NCI-H2081 (cell line): ENCODE data around the gene ULK1.

ENCODE experiments used
- DNase-seq, 2 experiments: peaks; one replicate each; lab custom pipeline; 2025; lab: John Stamatoyannopoulos, UW

The ULK1 gene

DNA sequence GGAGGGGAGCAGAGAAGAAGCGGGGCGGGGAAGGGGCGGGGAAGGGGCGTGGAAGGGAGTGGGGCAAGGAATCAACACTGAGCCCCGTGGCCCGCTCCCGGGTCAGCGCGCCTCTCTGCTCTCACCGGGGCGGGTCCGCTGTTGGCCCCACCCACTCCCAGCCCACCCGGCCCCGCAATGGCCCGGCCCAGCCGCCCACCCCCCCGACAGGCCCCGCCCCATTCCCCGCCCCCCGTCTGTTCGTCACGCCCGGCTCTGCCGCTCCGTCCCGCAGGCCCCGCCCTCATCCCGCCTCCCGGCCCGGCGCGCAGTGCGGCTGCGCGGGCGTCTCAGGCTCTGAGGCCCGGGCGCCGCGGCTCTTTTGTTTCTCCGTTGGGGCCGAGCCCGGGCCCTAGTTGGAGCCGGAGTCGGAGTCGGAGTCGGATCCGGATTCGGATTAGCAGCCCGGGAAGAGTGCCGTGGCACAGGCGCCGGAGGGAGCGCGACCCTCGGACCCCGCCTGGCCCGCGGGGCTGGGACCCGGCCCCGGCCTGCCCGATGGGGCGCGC is at the start of gene ULK1:
TSS of gene ULK1 (plus strand) at position 310 of the 548 bp plus-strand sequence. CDS start 380 bp downstream, outside the sequence.
- DNase-seq, result peak; percentile 85 to 96

DNA sequence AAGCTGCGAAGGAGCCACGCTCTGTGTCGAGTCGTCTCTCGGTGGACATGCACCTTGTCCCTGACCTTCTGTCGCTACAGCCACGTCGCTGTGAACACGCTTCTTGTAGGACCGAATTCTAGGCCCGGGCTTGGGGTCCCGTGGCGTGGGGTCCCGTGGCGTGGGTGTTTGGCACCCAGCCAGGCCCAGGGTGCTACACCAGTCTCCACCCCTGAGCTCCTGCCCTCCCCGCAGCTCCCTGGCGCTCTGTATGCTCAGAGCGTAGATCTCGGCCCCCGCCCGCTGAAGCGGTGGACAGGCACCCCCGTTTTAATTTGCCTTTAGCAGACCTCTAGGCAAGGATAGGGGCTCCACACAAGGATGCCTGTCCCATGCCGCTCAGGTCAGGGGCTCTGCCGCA is 49.8 kb upstream of the ULK1 start:
- DNase-seq, result no peak

DNA sequence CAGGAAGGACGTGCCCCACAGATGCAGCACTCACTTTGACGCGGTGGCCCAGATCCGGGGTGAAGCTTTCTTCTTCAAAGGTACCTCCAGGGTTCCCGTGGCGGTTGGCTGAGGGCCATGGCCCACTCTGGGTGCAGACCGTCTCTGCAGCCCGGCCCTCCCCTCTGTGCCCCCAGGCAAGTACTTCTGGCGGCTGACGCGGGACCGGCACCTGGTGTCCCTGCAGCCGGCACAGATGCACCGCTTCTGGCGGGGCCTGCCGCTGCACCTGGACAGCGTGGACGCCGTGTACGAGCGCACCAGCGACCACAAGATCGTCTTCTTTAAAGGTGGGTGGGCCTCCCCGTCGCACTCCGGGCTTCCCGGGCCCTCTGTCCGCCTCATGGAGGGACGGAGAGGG is 49.3 kb upstream of the ULK1 start:
- no peak for DNase-seq

DNA sequence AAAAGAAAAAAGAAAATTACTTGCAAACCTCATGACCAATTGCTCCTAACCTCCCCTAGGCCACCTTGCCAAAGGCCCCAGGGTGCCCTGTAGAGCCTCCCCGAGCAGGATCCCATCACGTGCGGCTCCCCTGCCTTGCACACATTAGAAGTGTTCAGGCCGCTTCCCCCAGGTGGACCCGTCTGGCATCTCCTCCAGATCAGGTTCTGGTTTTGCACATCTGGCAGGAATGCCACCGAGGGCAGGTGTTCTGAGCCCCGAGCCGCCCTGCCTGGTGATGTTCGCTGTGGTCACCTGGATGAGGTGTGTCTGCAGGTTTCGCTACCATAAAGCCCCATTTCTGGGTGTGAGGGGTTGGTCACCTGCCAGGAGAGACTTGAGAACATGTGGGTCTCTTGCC is 47.0 kb upstream of the ULK1 start:
- DNase-seq, result no peak

DNA sequence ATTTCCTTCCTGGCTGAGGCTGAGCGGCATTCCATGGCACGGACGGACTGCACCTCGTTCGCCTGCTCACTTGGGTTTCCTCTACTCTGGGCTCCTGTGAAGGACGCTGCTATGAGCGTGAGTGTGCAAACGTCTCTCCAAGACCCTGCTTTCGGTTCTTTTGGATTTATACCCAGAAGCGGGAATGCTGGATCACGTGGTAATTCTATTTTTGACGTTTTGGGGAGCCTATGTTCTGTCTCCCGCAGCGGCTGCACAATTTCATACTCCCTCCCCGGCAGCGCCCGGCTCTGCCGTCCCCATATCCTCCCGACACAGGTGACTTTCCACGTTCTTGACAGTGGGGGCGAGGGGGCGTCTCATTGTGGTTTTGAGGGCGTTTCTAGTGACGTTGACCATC is 45.7 kb upstream of the ULK1 start:
- DNase-seq, result no peak

DNA sequence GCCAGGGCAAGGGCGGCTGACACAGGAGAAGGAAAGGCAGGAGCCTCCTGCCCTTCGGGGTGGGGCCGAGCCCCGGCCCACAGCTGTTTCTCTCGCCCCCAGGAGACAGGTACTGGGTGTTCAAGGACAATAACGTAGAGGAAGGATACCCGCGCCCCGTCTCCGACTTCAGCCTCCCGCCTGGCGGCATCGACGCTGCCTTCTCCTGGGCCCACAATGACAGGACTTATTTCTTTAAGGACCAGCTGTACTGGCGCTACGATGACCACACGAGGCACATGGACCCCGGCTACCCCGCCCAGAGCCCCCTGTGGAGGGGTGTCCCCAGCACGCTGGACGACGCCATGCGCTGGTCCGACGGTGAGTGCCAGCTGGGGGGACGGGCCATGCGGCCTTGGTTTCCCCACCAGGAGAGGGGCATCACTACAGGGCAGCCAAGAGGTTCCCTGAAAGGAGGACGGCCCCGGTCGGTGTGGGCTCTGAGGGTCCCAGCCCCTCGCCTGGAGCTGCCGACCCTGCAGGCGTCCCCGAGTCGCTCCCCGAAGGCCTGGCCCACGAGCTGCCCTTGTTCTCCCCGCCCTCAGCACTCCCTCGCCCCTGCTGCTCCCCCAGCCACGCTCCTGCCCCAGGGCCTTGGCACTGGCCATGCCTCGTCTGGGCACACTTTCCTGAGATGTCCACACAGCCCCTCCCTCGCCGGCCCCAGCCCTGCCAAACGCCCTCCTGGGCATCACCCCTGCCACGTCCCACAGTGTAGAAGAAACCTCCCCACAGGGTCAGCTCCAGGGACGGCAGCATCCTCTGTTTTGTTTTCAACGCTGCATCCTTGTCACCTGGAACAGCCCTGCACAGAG is 44.5 kb upstream of the ULK1 start:
- no peak for DNase-seq

DNA sequence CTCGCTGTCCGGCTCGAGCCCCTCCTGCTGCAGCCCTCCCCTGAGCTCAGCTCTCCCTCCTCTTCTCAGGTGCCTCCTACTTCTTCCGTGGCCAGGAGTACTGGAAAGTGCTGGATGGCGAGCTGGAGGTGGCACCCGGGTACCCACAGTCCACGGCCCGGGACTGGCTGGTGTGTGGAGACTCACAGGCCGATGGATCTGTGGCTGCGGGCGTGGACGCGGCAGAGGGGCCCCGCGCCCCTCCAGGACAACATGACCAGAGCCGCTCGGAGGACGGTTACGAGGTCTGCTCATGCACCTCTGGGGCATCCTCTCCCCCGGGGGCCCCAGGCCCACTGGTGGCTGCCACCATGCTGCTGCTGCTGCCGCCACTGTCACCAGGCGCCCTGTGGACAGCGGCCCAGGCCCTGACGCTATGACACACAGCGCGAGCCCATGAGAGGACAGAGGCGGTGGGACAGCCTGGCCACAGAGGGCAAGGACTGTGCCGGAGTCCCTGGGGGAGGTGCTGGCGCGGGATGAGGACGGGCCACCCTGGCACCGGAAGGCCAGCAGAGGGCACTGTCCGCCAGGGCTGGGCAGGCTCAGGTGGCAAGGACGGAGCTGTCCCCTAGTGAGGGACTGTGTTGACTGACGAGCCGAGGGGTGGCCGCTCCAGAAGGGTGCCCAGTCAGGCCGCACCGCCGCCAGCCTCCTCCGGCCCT is 43.4 kb upstream of the ULK1 start:
- peak in 1 of 2 experiments; percentile 11 for DNase-seq

DNA sequence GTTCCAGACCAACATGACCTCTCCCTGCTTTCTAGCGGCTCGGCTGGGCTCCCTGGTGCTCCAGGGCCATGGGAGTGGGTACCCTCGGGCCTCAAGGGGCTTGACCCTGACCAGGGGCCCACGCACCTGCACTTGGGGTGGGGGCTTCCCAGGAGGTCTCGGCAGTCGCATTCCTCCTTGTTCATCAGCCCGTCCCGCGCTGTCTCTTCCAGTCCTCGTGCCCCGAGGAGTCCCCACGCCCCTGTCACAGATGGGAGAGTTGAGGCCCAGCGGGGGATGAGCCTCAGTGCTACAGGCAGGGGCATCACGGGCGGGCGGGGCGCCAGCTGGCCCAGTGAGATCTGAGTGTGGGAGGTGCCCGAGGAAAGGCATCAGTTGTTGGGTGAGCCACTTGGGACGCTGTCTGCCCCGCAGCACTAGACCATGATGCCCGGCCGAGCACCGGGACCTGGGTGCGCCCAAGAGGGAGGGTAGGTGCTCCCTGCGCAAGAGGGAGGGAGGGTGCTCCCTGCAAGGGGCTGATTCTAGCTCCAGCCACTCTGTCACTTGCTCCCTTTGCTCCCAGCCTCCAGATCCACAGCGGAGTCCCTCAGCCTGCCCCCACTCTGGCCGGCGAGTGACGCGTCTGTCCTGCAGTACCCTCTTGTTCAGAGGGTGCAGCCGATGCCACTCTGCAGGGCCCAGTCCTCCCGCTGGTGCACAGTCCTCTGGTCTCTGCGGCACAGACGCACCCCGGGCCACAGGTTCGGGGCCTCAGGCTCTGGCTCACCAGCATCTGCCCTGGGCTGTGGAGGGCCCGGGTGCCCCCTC is 42.5 kb upstream of the ULK1 start:
- no peak for DNase-seq

DNA sequence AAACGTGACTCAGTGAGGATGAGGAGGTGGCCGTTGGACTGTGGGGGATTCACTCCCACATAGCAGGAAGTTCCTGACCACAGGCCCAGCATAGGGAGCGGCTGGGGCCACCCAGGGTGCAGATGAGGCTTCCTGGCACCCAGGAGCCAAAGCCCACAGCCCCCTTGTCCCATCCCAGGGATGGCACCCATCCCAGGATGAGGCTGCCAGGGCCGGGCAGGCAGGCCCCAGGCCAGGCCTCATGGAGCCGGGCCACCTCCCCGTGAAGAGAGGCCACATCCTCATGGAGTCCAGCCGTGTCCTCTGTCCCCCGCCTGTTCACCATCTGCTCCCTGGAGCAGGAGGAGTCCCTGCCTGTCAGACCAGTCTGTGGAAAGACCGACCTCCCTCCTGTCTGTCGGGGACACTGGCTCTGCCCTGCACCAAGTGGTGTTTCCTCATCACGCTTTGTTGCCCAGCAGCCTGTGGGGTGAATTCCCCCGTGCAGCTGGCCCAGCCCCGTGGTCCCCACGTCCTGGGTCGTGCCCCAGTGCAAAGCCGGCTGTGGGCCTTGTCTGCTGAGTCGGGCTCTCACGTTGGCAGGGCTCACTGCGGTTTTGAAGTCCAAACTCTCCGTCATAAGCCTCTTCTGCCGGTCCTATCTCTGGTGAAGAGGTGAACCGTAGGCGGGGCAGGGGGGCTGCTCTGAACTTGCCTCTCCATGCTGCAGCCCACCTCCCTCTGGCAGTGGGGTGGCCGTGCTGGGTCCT is 41.7 kb upstream of the ULK1 start:
- DNase-seq, result no peak

DNA sequence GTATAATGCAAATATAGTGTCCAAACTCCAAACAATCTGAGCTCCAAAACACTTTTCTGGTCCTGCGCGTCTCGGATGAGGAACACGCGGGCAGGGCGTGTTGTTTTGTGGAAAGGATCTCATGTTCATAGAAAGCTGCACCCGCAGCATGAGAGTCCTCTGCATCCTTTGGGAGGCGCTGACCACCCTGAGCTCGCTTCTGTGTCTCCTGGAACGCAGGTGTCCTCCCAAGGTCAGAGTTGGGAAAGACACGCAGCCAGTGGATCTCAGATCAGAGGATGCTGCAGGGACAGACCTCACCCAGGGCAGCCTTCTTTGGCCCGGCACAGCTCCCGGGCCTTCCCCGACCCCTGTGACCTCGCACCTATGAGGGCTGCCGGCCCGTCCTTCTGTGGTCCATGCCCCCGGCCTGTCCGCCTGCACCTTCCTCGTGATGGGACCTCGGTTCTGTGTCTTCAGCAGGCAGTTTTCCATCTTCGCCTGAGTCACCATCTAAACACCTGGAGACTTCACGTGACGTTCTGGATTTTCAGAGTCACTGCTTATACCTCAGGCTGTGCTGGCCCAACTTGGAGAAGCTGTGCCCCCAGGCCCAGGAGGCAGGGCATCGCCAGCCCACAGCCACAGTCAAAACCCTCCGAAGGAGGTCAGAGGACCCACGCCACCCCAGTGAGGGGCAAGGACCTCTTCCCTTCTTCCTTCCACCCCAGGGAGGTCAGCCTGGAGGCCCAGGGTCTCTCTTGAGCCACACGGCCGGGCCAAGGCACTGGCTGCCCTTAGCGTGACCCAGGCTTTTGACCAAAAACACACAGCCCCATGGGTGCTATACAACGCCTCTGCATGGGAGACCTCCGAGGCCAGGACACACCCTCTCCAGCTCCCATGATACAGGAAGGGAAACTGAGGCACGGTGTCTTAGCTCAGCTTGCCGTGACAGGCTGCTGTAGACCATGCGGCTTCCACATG is 40.3 kb upstream of the ULK1 start:
- DNase-seq, result no peak

DNA sequence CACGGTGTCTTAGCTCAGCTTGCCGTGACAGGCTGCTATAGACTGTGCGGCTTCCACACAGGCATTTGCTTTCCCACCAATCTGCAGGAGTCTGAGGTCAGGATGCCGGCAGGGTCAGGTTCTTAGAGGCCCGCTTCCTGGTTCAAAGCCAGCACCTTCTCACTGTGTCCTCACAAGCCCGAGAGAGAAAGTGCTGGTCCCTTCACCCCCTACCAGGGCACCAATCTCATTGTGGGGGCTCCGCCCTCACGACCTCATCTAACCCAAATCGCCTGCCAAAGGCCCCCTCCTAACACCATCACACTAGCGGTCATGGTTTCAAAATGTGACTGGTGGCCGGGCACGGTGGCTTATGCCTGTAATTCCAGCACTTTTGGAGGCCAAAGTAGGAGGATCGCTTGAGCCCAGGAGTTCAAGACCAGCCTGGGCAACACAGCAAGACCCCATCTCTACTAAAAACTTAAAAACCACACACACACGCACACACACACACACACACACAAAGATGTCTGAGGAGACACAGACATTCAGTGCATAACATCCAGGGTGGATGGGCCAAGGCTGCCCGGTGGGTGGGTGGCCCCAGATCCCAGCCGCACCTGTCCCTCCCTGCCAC is 39.5 kb upstream of the ULK1 start:
- no peak for DNase-seq

DNA sequence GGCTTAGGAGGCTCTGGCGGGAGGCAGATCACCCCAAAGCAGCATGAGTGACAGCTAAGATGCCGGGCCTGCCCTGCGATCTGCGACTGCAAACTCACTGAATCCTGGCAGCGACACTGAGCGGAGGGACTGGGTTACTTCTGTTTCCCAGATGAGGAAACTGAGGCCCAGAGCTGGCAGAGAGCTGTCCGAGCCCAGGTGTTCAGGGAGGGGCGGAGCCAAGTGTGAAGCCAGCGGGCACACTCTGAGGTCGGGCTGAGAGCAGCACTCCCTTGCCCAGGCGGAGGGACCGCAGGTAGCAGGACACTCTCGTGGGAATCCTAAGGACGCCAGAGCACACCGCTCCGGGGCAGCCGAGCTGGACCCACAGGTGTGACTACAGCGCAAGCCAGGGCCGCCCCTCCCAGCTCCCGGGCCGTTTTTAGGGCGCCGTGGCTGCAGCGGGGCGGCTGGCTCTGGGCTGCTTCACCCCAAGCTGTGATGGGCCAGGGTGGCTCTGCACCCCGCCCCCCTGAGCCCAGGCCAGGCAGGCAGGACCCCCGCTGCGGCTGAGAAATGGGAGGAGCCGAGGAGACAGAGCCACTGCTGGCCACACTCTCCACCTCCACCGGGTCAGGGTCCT is 38.8 kb upstream of the ULK1 start:
- DNase-seq, result no peak

DNA sequence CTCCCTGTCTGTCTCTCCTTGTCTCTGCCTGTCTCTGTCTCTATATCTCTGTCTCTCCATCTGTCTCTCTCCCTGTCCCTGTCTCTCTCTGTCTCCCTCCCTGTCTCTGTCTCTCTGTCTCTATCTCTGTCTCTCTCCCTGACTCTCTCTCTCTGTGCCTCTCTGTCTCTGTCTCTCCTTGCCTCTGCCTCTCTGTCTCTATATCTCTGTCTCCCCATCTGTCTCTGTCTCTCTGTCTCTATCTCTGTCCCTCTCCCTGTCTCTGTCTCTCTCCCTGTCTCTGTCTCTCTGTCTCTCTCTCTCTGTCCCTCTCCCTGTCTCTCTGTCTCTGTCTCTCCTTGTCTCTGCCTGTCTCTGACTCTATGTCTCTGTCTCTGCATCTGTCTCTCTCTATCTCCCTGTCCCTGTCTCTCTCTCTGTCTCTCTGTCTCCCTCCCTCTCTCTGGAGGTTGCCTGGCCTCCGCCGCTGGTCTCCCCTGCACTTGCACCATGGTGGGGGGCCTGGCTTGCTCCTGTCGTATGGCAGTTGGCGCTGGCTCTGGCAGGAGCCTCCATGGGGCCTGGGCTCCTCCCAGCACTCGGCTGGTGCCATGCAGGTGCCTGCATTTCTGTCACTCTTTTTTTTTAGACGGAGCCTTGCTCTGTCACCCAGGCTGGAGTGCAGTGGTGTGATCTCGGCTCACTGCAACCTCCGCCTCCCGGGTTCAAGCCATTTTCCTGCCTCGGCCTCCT is 37.9 kb upstream of the ULK1 start:
- no peak for DNase-seq

DNA sequence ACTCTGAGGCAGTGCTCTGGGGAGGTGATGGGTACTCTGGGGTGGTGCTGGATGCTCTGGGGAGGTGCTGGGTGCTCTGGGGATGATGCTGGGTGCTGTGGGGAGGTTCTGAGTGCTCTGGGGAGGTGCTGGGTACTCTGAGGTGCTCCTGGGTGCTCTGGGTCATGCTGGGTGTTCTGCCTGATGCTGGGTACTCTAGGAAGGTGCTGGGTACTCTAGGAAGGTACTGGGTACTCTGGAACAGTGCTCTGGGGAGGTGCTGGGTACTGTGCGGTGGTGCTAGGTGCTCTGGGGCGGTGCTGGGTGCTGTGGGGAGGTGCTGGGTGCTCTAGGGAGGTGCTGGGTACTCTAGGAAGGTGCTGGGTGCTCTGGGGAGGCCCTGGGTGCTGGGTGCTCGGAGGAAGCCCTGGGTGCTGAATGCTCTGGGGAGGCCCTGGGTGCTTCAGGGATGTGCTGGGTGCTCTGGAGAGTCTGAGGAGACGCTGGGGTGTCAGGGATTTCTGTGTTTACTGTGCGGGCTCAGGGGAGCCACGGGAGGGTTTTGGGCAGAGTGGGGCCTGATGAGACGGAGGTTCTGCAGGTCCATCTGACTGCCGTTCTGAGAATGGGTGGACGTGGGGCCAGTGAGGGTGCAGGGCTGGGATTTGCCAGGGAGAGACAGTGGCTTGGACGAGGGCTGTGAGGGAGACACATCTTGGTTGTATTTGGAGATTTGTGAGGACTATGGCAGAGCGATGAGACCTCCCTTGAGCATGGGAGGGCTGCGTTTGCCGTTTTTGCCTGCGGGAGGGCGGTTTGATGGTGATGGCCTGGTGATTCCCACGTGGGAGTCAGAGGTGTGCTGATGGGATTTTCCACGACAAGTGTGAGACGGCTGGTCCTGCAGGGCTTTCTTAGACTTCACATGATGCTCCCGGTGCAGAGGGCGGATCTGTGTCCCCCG is 36.2 kb upstream of the ULK1 start:
- DNase-seq, result no peak

DNA sequence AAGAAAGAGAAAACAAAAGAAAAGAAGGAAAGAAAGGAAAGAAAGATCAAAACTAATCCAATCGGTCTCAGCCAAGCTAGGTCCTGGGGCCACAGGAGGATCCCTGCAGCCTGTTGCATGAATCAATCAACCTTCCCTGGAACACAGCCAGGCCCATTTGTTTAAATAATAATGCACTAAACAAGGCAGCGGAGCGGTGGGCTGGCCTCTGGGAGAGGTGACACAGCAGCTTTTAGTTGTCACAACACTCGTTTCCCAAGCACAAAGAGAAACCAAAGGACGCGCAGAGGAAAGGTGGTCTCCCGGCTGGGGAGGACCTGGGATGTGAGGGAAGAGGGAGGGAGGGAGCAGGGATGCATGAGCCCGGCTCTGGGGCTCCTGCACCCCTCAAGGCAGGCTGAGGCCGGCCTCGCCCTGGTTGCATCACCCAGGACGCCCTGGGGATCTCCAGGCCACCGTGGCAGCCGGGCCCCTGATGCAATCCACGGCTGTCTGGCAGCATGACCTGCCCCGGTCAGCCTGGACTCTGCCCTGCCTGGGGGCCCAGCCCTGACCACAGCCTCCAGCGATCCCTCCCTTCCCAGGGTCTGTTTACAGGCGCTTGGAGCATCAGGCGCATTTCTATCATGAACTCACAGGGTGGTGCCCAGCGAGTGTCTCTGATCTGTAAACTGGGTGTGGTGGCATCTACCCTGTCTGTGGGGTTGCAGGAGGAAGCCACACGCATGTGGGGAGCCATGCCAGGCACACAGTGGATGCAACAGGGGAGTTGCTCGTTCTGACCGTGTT is 33.8 kb upstream of the ULK1 start:
- peak; percentile 61 to 74 for DNase-seq

DNA sequence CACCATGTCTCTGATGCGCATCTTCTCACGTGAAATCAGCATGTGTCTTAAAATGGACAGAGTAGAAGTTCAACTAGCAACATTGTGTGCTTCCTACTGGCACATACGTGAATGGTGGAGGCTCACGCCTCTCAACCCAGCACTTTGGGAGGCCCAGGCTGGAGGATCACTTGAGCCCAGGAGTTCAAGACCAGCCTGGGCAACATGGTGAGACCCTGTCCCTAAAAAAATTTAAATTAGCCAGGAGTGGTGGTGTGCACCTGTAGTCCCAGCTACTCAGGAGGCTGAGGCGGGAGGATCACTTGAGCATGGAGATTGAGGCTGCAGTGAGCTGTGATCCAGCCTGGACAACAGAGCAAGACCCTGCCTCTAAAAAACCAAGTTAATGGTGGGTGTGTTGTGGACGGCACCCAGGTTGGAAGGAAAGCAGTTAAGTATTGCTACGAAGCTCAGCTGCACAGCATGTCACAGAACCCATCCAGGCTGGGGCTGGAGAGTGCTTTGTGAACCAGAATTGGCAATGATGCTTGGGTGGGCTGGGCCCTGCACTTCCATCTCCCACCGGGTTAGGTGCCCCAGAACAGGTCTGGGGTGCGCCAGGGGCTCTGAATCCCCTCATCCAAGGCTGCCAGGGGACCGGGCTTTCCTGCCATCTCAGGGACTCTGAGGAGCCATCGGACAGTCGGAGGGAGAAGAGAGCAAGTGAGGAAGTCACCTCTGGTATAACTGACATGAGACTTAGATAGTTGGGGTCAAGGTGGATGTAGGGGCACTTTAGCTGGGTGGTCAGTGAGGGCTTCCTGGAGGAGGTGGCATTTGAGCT is 33.0 kb upstream of the ULK1 start:
- DNase-seq, result no peak
